Astrocyte of the cerebellum (primary cell): ENCODE measurements around the gene MAP1LC3B2.
A peak's percentile ranks its signal among the peaks of the same experiment; 100 is the strongest.

ENCODE experiments used
- DNase-seq: peaks from one replicate; pipeline ENCODE4 v3.0.0-alpha.2; 2011; ENCODE audit warnings: low read depth
- H3K4me3 ChIP-seq: 2 replicates; pipeline ENCODE4 v1.5.1; 2011; ENCODE audit warnings: mild to moderate bottlenecking, low read depth, low read length, moderate library complexity
- in situ Hi-C: cut with HindIII; loops from 2 replicates; pipeline ENCODE4 v1.10.0; 2017; ENCODE audit warnings: low sequenced_read_pairs
- TF ChIP-seq, protein P1 (sequence below): IDR thresholded peaks from 2 replicates; pipeline ENCODE4 v1.5.1; 2012; ENCODE audit warnings: low read length, low read depth, moderate library complexity, mild to moderate bottlenecking; ENCODE audit errors: missing control alignments

Gene MAP1LC3B2

GRCh38 chr12:116529048-116529447, 30.1 kb upstream of the MAP1LC3B2 start:
- TF ChIP-seq, protein P1, sequence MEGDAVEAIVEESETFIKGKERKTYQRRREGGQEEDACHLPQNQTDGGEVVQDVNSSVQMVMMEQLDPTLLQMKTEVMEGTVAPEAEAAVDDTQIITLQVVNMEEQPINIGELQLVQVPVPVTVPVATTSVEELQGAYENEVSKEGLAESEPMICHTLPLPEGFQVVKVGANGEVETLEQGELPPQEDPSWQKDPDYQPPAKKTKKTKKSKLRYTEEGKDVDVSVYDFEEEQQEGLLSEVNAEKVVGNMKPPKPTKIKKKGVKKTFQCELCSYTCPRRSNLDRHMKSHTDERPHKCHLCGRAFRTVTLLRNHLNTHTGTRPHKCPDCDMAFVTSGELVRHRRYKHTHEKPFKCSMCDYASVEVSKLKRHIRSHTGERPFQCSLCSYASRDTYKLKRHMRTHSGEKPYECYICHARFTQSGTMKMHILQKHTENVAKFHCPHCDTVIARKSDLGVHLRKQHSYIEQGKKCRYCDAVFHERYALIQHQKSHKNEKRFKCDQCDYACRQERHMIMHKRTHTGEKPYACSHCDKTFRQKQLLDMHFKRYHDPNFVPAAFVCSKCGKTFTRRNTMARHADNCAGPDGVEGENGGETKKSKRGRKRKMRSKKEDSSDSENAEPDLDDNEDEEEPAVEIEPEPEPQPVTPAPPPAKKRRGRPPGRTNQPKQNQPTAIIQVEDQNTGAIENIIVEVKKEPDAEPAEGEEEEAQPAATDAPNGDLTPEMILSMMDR, result no peak
- H3K4me3 ChIP-seq, result no peak overlapping the region
- in situ Hi-C loops, result no loop called here
- DNase-seq, result no peak

DNA sequence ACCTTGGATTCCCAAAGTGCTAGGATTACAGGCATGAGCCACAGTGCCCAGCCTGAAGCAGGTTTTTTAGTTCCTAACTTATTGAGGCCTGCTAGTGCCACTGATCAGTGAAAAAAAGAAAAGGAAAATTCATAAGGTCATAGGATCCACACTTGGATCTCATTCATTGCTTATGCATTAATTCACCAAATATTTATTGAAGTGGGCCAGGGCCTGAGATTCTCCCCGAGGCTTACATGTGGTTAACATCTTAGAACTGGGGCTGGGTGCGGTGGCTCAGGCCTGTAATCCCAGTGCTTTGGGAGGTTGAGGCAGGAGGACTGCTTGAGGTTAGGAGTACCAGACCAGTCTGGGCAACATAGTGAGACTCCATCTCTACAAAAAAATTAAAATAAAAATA, 29.5 kb upstream of the MAP1LC3B2 start:
- in situ Hi-C loops, result loop anchor here (10.0 kb wide), 1 partner anchor 55 kb away; no protein-coding TSS in a partner anchor
- no peak overlapping the region for H3K4me3 ChIP-seq
- TF ChIP-seq, protein P1, result no peak
- DNase-seq, result no peak

- no peak overlapping the region for H3K4me3 ChIP-seq
- in situ Hi-C loops, result loop anchor here (10.0 kb wide), 1 partner anchor 52 kb away; no protein-coding TSS in a partner anchor
- TF ChIP-seq, protein P1, result peak; percentile 5
- DNase-seq, result no peak
These were observed 26.8 kb upstream of the MAP1LC3B2 start for GRCh38 chr12:116532428-116532827.

GRCh38 chr12:116532986-116533342, 26.2 kb upstream of the MAP1LC3B2 start:
- DNase-seq, result no peak
- TF ChIP-seq, protein P1, result no peak
- H3K4me3 ChIP-seq, result peak overlapping the region; percentile 47
- in situ Hi-C loops, result loop anchor here (10.0 kb wide), 1 partner anchor 52 kb away; no protein-coding TSS in a partner anchor

DNA sequence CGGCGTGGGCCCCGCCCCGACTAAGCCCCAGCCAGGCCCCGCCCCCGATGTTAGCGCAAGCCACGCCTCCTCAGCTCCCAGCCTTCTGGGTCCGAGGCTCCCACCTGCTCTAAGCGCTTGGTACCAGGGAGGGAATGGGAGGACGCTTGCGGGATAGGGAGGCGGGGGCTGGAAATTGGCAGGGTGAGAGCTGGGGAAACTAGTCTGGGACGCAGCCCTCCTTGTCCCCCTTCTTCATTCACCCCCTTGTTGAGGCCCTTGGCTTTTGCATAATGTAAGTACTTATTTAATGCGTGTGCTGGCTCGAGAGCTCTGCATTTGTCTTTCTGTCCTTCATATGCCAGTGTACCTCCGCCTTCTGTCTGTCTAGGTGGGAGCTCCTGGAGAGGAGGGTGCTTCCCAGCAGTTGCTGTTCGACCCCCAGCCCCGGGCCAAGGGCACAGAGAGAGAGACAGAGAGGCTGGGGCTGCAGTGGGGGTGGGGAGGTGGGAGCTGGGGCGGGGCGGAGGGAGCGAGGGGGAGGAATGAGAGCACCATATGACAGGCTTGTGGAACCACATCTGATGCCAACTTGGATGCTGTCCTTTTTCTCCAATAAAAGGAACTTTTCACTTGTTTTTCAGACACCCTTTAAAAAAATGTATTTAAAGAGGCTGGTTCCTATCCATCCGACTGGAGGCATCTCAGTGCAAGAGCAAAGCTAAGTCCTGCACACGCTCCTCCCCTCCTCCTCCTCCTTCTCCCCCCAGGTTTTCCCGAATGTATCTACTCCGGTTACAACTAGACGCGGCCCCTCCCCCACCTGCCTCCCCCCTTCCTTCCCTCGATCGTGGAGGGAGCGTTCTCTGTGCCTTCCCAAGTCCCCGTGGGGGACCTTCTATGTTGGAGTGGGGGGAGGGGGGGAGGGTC, 25.6 kb upstream of the MAP1LC3B2 start:
- in situ Hi-C loops, result loop anchor here (10.0 kb wide), 1 partner anchor 51 kb away; no protein-coding TSS in a partner anchor
- H3K4me3 ChIP-seq, result peak overlapping the region; percentile 47
- no peak for DNase-seq
- TF ChIP-seq, protein P1, result no peak

DNA sequence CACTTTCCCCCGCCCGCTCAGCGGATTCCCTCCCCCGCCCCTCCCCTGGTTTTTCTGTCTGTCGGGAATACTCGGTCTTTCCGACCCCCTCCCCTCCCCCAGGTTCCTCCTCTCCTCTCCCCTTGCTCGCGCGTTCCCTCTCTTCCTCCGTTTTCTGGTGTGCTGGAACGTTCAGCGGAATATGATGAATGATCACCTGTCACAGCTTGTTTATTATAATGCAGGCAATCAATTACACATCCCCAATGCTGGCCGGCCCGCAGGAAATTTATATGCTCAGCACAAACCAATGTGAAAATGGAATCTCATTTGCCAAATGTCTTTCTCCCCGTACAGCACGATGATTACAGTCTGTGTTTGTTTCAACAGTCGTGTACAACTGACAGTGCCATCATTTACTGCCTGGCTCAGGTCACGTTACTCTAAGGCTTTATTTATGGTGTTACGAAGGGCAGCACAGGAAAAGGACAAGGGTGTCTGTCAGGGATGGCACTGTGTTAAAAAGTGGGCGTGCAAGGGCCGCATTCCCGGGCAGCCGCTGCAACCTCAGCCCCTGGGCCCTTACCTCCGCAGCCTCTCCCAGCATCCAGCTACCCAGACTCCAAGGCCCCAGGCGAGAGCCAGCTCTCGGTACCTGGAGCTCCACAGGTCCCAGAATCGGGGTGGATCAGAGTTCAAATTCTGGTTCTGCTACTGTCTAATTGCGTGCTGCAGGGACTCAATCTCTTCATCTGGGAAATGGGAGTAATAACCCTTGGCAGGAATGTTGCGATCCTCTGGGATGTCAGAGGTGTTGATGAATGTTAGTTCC, 24.7 kb upstream of the MAP1LC3B2 start:
- no peak for DNase-seq
- in situ Hi-C loops, result loop anchor here (10.0 kb wide), 1 partner anchor 50 kb away; no protein-coding TSS in a partner anchor
- TF ChIP-seq, protein P1, result no peak
- H3K4me3 ChIP-seq, result peak overlapping the region; percentile 47
